ENCODE measurements around the gene SLC12A9.
"Not testable (repeated sequence)": the region's sequence is repeated elsewhere in the genome, so short reads cannot be mapped to it uniquely, and the experiment has no call there.

SLC12A9 gene, protein sequence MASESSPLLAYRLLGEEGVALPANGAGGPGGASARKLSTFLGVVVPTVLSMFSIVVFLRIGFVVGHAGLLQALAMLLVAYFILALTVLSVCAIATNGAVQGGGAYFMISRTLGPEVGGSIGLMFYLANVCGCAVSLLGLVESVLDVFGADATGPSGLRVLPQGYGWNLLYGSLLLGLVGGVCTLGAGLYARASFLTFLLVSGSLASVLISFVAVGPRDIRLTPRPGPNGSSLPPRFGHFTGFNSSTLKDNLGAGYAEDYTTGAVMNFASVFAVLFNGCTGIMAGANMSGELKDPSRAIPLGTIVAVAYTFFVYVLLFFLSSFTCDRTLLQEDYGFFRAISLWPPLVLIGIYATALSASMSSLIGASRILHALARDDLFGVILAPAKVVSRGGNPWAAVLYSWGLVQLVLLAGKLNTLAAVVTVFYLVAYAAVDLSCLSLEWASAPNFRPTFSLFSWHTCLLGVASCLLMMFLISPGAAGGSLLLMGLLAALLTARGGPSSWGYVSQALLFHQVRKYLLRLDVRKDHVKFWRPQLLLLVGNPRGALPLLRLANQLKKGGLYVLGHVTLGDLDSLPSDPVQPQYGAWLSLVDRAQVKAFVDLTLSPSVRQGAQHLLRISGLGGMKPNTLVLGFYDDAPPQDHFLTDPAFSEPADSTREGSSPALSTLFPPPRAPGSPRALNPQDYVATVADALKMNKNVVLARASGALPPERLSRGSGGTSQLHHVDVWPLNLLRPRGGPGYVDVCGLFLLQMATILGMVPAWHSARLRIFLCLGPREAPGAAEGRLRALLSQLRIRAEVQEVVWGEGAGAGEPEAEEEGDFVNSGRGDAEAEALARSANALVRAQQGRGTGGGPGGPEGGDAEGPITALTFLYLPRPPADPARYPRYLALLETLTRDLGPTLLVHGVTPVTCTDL

DNA sequence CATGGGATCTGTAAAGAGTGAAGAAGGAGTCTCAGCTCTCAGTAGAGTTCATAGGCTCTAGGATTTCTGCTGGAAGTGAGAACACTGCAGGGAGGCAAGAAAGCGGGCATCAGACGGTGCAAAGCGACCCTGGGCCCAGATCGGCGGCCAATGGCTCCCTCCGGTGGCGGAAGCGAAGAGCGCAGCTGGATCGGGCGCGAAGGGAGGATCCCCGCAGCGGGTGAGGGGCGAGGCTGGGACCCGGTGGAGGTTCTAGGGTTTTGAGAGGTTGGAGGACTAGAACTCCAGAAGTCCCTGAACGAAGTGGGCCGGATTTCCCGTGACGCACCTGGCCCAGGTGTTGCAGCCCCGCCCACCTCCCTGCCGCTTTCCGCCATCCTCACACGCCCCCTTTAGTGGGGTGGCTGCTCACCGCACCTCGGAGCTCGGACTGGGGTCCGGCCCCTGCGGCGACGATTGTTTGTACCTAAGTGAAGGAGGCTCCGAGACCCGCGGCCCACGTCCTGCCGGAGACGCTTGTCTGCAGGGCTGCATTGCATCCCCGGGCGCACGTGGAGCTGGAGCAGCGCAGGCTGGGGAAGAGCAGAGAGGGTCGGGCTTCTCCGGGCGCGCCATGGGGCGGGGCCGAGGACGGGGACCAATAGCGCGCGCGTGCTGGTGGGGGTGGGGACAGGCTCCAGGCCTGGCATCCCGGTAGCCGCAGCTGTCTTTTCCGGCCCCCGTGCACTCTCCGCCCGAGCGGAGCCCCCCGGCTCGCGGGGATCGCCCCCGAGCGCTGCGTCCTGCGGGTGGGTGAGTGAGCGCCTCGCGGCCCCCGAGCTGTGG lies at the start of gene SLC12A9:
Gene SLC12A9, plus strand, starts transcription at position 666 of the 825 bp plus-strand sequence. CDS start 1,485 bp downstream, outside the sequence.
- DNase-seq (ENCODE audit: low read depth in 1 of 2, low spot score in 1 of 2), result peak; percentile 65 to 77

DNA sequence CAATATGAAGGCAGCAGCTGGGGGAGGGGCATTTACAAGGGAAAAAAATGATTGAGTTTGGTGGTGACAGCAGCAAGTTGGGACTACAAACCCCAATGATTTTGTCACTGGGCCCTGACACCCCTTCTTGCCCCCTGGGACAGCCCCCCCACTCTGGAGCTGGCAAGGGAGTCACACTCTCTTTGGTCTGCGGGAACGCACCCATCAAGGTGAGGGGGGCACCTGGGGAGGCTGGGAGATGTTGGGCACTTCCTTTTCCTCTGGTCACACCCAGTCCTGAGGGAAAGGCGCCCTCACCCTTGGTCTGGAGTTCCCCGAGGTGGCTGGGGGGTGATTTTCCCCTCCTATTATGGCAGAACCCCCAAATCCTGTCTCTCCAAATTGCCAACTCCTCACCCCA lies 49.6 kb upstream of the SLC12A9 start:
- DNase-seq (ENCODE audit: low read depth in 1 of 2, low spot score in 1 of 2), result no peak

DNA sequence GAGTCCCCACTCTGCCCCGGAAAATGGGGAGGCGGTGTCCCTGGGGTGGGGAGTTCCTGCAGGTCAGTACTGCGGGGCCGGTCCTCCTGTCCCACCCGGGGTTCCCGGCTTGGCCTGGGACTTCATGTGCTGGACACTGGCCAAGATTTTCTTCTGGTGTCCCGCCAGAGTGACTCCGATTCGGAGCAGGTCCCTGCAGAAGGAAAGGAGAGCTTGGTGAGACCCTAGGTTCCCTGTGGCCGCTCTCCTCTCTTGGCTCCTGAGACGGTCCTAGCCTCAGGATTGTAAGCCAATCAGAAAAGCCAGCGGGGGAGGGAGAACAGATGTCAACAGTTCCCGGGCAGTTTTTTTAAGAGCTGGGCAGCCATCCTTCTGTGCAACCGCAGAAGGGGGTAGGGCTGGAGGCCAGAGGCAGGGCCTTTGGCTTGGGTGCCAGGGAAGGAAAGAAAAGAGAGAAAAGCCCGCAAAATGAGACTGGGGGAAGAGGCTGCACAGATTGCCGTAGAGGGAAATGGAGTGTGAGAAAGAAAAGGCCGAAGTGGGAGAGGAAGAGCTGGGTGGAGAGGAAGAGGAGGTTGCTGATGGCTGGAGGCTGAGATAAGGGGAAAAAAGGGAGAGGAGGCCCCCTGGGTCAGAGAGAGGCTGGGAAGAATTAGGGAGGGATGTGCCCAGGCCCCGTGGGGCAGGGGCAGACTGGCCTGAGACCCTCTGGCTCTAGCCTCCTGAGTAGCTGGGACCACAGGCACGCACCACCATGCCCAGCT lies 48.9 kb upstream of the SLC12A9 start:
- DNase-seq (ENCODE audit: low read depth in 1 of 2, low spot score in 1 of 2), result peak in 1 of 2 donors; percentile 7

DNA sequence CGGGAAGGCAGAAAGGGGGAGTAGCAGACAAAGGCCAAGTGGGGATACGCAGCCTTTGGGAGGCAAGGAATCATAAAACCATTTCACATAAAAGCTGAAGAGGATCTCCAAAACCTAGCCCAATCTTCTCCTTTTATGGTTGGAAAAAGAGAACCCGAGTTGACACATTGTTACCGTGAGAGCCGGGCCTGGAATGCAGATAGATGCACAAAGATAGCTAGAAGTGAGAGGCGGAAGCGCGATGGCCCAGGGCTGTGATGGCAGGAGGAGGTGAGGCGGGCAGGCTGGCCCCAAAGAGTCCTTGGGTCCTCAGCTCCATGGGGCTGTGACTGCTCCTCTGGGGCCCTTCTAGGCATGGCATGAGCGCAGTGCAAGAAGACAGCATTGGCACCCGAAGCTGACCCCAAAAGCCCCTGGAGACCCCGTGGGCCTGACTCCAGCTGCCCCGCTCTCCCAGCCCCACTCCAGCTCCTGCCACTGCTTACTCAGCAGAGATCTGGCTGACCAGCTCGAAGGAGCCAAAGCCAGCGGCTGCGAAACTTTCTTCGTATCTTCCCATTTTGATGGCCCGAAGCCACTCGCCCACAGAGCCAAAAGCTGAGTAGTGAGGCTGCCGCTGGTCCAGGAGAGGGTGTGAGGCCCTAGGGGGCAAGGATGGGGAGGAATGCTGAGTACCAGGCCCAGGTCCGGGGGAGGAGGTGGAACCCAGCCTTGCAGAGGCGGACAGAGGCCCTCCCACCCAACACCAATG lies 47.7 kb upstream of the SLC12A9 start:
- no peak for DNase-seq (ENCODE audit: low read depth in 1 of 2, low spot score in 1 of 2)

DNA sequence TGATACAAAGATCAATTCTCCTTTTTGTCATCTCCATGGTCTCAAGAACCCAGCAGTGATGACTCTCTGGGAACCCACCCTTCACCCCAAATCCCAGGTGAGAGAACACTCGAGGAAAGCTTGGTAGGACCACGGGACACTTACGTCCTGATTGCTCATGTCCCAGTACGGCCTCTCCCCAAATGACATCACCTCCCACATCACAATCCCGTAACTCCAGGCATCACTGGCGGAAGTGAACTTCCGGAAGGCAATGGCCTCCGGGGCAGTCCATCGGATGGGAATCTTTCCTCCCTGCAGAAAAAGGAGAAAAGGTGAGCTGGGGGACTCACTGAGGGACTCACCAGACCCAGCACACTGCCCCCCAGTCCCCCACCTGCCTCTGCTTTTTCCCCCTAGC lies 46.2 kb upstream of the SLC12A9 start:
- no peak for DNase-seq (ENCODE audit: low read depth in 1 of 2, low spot score in 1 of 2)

DNA sequence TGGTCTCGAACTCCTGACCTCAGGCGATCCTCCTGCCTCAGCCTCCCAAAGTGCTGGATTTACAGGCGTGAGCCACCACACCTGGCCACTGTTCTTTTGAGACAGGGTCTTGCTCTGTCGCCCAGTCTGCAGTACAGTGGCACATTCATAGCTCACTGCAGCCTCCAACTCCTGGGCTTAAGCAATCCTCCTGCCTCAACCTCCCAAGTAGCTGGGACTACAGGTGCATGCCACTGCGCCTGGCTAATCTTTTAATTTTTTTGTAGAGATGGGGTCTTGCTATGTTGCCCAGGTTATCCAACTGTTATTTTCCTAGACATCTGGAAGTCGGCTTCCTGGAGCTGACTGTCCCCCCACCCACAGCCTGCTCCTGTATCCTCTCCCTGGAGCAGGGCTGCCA lies 45.6 kb upstream of the SLC12A9 start:
- not testable (repeated sequence) for DNase-seq (ENCODE audit: low read depth in 1 of 2, low spot score in 1 of 2)

DNA sequence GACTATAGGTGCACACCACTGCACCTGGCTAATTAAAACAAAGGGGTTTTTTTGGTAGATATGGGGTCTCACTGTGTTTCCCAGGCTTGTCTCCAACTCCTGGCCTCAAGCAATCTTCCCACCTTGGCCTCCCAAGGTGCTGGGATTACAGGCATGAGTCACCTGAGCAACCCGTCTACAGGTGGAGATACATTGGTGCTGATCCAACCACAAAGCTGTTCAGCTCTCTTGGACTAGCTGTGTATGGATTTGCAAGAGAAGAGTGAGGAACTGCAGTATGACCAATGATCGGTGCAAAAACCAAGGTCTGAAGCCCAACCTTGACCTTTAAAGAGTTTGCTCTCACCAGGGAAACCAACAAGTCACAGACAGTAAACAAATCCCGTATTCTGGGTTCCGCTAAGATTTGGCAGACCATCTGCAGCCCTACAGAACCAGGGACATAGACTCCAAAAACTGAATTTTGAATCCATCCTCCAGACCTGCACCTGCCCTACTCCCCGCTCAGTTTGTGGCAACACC lies 44.1 kb upstream of the SLC12A9 start:
- DNase-seq (ENCODE audit: low read depth in 1 of 2, low spot score in 1 of 2), result no peak

DNA sequence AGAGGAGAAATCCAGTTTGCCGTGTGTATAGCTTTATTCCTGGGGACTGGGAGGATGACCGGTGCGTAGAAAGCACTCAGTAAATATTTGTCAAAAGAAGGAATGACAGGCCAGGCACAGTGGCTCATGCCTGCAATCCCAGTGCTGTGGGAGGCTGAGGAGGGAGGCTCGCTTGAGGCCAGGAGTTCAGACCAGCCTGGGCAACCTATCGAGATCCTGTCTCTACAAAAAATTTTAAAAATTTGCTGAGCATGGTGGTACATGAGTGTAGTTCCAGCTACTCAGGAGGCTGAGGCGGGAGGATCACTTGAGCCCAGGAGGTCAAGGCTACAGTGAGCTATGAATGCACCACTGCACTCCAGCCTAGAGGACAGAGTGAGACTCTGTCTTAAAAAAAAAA lies 41.0 kb upstream of the SLC12A9 start:
- DNase-seq (ENCODE audit: low read depth in 1 of 2, low spot score in 1 of 2), result no peak

DNA sequence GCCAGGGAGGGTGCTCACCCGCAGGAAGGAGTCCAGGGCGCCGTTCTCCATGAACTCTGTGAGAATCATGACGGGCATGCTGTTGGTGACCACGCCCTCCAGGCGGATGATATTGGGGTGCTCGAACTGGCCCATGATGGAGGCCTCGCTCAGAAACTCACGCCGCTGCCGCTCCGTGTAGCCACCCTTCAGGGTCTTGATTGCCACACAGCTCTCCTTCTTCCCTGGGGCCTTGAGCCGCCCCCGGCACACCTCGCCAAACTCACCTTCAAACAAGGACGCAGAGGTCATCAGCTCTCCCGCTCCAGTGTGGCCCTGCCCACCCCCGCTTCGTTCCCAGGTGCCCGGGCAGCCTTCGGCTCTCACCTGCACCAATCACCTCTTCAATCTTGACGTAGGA lies 39.8 kb upstream of the SLC12A9 start:
- DNase-seq (ENCODE audit: low read depth in 1 of 2, low spot score in 1 of 2), result no peak

DNA sequence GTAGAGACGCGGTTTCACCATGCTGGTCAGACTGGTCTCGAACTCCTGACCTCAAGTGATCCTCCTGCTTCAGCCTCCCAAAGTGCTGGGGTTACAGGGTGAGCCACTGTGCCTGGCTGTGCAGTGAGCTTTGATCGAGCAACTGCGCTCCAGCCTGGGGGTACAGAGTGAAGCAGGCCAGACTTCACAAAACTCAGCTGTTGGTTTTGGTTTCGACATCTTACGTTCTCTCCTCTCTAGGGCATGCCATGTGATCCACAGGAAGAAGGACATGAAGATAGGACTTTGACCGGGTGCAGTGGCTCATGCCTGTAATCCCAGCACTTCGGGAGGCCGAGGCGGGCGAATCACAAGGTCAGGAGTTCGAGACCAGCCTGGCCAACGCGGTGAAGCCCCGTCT lies 36.0 kb upstream of the SLC12A9 start:
- not testable (repeated sequence) for DNase-seq (ENCODE audit: low read depth in 1 of 2, low spot score in 1 of 2)

DNA sequence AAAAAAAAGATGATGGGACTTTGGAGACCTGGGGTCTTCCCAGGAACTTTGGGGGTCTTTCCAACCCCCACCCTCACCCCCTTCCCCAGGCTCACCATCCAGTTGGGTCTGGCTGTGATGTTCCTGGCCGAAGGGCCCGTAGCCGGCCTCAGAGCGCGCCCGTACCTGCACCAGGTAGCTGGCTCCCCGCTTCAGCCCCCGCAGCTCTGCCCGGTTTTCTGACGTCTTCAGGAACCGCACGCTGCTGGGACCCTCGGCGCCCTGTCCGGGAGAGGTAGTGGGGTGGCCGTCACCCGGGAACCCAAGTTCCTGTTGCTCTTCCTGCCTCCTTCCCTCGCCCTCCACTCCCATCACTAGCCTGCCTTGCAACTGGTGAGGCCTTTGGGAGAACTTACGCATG lies 35.4 kb upstream of the SLC12A9 start:
- DNase-seq (ENCODE audit: low read depth in 1 of 2, low spot score in 1 of 2), result no peak

DNA sequence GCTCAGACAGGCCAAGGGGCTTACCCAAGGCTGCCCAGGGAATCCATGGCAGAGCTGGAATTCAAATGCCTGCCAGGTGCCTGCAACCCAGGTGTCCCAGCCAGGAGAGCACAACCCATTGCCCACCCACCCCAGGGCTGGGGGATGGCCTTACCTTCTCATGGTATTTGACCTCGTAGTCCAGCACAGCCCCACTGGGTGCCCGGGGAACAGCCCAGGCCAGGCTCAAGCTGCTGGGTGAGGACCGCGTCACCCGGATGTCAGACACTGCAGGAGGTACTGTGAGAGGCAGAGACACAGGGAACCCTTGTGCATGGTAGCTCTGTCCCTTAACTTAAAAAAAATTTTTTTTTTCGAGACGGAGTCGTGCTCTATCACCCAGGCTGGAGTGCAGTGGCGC lies 34.1 kb upstream of the SLC12A9 start:
- no peak for DNase-seq (ENCODE audit: low read depth in 1 of 2, low spot score in 1 of 2)

DNA sequence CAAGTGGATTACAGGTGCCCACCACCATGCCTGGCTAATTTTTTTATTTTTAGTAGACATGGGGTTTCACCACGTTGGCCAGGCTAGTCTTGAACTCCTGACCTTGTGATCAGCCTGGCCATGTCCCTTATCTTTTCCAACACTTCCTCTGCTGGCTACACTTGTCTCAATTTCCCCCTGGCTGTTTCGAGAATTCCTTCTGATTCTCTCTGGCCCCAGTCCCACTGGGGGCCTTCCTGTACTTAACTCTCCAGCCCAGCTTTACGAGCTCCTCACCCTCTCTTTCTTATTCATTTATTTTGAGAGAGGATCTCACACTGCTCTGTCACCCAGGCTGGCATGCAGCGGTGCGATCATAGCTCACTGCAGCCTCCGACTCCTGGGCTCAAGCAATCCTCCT lies 33.7 kb upstream of the SLC12A9 start:
- no peak for DNase-seq (ENCODE audit: low read depth in 1 of 2, low spot score in 1 of 2)

DNA sequence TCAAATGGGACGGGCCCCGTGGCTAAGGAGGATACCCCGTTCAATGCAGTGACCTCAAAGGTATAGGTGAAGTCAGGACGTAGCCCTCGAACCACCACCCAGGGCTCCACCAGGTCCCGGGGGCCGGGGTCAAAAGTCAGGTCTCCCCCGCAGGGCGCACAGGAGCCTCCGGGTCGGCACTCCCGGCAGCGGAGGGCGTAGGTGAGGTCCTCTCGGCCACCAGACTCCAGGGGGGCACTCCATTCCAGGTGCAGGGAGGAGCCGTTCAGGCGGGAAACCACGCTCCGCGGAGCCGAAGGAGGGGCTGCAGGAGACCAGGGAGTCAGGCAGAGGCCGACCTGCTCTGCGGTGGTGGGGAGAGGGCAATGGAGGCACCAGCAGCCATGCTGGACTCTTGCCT lies 32.9 kb upstream of the SLC12A9 start:
- DNase-seq (ENCODE audit: low read depth in 1 of 2, low spot score in 1 of 2), result no peak

DNA sequence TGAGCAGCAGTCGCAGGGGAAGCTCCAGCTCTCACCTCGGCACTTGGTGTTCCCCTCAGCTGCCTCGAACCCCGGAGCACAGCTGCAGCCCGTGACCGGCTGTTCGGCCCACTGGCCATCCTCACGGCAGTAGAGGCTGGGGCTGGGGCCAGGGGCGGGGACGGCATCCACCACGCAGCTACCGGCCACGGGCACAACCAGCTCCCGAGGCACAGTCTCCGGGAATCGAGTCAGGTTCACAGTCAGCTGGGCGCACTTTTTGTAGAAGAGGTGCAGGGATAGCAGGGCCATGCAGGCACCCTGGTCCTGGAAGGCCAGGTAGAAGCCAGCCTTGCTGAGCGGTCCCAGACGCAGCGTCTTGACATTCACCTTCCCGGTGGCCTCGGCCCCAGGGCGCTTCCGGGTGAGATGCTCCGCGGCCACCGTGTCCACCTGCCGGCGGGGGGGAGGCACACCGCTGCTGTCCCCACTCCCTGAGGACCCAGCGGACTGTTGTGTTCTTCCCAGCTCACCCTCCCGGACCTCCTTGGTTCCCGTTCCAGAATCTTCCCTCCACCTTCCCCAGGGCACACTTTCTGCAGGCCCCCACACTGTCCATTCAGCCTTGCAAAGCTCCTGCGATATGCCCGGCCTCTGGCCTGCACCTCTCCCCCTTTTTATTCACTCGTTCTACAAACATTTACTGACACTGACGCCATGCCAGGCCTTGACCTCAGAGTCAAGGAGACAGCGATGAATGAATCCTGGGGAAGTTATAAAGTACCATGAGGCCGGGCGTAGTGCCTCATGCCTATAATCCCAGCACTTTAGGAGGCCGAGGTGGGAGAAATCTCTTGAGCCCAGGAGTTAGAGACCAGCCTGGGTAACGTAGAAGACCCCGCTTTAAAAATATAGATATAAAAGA lies 30.0 kb upstream of the SLC12A9 start:
- DNase-seq (ENCODE audit: low read depth in 1 of 2, low spot score in 1 of 2), result no peak

DNA sequence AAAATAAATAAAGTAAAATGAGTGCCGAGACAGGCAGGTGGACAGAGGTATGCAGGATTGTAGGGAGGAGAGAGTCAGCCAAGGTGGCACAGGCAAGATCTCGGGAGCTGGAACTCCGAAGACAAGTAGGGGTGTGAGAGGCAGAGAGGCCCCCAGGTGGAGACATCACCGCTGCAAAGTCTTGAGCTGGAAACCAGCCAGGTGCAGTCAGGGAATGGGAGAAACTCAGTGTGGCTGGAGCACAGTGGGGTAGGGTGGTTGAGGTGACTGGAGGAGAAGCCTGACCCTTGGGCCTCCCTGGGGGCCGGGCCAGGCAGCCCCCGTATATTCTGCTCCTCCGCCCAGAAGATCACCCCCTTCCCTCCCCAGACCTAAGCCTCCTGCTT lies 29.4 kb upstream of the SLC12A9 start:
- no peak for DNase-seq (ENCODE audit: low read depth in 1 of 2, low spot score in 1 of 2)

DNA sequence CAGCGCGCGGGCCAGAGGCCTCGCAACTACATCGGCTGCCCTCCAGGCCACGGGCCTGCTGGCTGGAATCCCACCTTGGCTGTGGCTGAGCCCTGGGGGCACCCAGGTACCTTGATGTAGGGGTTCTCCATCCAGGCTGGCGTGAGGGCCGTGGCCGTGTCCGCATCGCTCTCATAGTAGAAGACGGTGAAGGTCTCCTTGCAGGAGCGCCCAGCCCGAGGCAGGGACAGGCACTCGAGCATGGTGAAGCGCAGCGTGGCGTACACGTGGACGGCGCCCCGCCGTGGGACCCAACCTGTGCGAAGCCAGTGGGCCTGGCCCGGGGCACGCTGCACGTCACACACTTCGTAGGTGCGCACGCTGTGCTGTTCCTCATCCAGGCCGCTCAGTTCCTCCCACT lies 29.0 kb upstream of the SLC12A9 start:
- DNase-seq (ENCODE audit: low read depth in 1 of 2, low spot score in 1 of 2), result no peak

DNA sequence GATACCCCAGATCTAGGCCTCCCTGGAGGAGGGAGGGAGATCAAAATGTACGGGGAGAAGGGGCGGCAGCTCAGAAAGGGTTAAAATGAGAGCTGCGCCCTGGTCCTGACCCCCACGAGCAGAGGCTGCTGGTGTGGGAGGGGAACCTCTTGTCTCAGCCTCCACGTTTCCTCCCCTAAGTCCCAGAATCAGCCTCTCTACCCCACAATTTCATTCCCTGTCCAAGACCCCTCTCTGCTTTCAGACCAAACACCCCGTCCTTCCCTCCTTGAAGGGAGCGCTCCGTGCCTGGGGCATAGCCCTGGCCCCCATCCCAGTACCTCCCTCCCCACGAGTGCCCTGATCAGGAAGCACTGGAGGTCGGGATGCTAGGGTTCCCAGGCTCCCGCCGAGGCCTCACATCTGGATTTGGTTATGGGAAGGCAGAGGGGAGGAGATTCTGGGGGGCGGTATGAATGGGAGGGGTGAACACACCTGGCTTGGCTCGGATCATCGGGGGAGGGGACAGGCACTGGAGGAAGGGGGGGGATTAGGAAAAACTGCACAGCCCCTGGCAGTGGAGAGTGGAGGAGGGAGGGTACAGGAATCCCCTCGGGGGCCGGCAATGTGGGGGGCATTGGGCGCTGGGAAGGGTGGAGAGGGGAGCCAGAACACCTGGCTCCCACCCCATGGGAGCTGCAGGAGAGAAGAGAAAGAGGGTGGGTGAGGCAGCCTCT lies 27.9 kb upstream of the SLC12A9 start:
- no peak for DNase-seq (ENCODE audit: low read depth in 1 of 2, low spot score in 1 of 2)
